ENCODE data around the gene MYG1.
"Not testable (repeated sequence)": the region's sequence is repeated elsewhere in the genome, so short reads cannot be mapped to it uniquely, and the experiment has no call there.

Gene MYG1

DNA sequence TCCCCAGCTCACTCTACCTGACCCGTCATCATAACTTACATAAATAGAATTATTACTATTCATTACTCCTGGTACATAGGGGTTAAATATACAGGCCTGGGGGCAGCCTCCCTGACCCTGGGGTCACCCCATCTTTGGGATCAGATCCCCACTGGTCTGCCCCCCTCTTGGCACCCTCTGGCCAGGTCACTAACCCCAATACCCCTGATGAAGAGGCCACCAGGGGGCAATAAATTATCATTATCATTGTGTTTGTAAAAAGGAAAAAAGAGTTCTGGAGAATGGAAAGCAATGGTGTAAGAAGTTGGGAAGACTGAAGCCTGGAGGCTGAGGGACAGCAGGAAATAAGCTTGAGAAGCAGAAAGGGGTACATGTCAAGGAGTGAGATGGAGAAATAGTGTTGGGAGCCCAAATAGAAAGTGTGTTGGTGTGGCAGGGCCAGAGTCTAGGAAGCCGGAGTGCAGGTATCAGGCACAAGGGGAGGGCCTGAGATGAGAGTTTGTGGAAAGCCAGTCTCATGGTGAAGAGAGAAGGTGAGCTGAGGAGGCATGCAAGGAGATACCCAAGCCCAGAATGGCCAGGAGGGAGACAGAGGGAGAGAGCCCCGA, 28.0 kb downstream of the MYG1 start:
- DNase-seq (ENCODE audit: low spot score) = peak; percentile 57

DNA sequence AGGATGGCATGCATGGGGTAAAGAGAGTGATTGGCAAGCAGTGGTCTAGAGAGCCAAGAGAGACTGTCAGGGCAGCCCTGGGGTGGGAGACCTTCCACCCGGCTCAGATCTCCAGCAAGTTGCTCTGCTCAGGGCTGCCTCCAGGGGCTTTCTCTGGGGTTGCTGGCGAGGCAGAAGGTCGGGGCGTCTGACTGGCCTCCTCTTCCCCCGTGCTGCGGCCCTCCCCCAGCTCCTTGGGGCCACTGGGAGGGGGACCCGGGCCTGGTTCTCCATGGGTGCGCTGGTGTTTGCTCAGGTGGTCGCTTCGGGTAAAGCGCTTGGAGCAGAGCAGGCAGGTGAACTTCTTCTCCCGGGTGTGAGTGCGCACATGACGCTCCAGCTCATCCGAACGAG, 28.5 kb downstream of the MYG1 start:
- no peak for DNase-seq (ENCODE audit: low spot score)

GRCh38 chr12:53330671-53331070, 31.2 kb downstream of the MYG1 start:
- DNase-seq (ENCODE audit: low spot score) = no peak

DNA sequence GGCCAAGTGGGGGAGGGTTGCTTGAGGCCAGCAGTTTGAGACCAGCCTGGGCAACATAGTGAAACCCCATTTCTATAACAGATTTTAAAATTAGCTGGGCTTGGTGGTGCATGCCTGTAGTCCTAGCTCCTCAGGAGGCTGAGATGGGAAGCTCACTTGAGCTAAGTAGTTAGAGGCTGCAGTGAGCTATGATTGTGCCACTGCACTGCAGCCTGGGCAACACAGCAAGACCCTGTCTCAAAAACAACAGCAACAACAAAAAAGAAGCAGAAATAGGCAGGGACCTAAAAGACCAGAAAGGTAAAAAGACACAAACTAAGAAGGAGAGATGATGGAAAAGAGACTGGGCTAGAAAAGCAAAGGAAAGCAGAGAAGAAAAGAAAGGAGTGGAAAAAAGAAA, 32.8 kb downstream of the MYG1 start:
- DNase-seq (ENCODE audit: low spot score) = not testable (repeated sequence)

DNA sequence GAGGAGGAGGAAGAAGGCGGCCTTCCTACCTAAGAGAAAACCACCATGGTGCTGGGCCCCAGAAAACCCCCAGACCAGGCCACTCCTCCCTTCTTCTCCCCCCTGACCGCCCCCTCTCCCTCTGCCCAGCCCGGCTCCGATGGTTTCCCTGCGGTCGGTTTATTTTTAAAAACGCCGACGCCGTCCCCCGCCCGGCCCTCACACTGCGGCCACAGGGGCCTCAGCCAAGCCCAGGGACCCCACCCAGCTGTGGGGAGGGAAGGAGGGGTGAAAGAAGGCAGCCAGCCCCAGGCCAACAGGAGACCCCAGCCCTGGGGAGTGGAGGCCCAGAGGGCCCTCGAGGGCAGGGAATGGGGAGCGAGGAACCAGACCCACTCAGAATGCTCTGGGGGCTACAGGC, 33.2 kb downstream of the MYG1 start:
- DNase-seq (ENCODE audit: low spot score) = no peak

- no peak for DNase-seq (ENCODE audit: low spot score)
These were observed 33.8 kb downstream of the MYG1 start for GRCh38 chr12:53333289-53333688.

DNA sequence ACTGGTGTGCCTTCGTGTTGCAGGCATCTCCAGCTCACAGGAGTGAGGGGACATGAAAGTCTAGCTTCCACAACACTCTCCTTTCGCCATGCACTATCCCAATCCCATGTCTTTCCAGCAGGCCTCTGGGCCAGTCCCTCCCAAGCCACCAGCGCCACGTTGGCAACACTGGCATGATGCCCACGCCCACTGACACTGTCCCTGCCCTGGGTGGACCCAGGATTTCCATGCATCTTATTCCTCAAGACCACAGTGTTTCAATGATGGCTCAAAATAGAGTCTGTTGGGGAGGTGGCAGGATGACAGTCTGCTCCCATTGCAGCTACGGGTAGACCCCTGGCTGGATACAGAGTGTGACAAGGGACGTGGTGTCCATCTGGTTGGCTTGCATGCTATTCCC, 34.4 kb downstream of the MYG1 start:
- DNase-seq (ENCODE audit: low spot score) = no peak

DNA sequence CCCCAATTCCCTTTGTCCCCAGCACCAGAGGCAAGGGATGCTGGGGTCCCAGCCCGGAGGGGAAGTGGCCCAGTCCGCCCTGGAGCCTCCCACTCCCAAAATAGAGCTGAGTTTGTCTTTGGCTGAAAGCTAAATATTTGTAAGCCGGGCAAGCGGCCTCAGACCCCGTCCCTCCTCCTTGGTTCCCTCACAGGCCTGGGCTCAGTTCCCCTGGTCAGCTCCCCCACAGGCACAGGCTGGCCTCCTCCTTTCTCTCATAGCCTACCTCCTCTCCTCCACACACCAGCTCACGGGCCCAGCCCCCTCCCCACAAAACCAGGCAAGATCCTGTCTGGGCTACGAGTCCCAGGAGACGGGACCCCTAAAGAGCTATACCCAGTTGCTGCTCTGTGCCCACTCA, 35.3 kb downstream of the MYG1 start:
- no peak for DNase-seq (ENCODE audit: low spot score)

- DNase-seq (ENCODE audit: low spot score) = no peak
These were observed 36.7 kb downstream of the MYG1 start, which contains the start of gene SP7 for GRCh38 chr12:53336181-53336681. SP7 (minus strand) TSS chr12:53336354; CDS start chr12:53335646, 708 bp downstream.

DNA sequence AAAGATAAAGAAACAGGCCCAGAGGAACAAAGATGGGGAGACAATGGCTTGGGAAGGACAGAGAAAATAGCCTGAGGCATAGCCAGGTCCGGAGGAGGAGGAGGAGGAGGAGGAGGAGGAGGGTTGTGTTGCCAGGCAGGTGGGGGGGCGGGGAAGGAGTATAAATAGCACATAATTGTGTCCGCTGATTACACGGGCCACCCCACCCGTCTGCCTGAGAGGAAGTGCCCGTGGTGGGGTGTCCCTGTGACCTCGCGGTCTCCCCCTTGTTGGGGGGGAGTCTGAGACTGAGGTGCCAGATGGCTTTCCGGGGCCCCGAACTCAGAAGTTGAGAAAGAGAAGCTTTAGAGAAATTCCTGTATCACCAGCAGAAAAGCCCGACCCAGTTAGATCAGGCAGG, 38.5 kb downstream of the MYG1 start:
- no peak for DNase-seq (ENCODE audit: low spot score)

GRCh38 chr12:53338916-53339315, 39.4 kb downstream of the MYG1 start:
- DNase-seq (ENCODE audit: low spot score) = no peak

GRCh38 chr12:53340398-53340797, 40.9 kb downstream of the MYG1 start:
- no peak for DNase-seq (ENCODE audit: low spot score)

DNA sequence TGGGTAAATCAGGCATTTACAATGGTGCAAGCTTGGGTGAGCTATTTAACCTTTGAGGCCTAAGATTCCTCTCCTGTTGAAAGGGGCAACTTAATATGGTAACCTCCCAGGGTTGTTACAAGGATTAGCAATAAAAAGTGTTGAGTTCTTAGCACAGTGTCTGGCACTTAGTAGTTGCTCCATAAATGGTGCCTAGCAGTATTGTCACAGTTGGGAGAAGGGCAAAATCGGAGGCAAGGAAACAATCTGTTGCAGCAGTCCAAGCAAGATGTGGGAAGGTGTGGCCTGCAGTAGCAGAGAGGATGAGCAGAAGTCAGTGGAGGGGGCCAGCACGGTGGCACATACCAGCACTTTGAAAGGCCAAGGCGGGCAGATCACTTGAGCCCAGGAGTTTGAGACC, 44.0 kb downstream of the MYG1 start:
- no peak for DNase-seq (ENCODE audit: low spot score)

DNA sequence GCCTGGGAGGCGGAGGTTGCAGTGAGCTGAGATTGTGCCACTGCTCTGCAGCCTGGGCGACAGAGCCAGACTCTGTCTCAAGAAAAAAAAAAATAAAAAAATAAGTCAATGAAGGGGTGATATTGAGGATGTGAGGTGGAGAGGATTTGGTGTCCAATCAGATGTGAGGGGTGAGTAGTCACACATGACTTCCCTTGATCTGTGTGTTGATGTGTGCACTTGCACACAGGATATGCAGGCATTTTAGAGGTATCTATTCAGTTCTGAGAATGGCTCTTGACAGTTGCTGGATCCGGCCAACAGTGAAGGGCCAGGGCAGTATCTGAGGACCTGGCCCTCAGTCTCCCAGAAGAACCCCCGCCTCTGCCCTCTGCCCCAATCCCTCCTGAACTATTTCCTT, 44.5 kb downstream of the MYG1 start:
- no peak for DNase-seq (ENCODE audit: low spot score)

DNA sequence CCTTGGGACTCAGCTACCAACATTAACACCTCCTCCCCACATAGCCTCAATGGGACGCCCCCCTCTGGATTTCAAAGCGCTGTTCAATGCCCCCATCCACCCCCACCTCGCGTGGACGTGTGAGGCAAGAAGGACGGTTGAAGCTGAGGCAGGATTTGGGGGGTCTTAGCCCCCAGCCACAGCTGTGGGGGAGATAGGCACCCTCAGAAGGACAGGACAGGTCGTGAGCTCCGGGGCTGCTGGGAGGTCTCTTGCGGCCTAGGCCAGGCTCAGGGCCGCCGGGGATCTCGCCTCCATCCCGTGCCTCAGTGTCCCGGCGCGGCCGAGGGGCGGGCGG, 45.0 kb downstream of the MYG1 start:
- no peak for DNase-seq (ENCODE audit: low spot score)

DNA sequence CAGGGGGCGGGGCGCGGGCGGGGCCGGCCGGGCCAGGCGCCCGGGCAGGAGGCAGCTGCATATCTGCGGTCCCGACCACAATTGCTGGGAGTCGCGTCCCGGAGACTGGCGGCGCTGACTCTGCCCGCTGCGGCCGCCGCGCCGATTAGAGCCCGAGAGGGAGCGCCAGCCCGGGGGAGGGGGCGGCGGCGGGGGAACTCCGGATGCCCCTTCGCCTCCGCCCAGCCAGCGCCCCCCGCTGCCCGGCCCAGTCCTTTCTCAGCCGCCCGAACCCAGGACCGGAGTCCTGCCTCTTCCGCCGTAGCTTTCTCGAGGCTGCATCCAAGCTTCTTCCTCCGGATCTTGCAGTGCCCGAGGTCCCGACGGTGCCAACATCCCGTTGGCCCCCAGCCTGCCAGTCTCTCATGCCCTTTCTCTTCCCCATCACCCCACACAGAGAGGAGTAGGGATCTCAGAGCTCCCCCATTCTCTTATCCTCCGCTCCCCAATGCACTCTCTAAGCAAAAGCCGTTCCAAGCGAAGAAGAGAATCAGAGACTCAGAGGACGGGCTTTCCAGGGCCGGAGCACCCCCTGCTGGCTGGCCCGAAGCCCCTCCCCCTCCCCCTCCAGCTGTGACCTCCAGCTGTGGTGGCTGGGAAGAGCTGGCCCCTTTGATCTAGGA, 45.5 kb downstream of the MYG1 start:
- DNase-seq (ENCODE audit: low spot score) = peak; percentile 92

GRCh38 chr12:53345486-53346188, 46.1 kb downstream of the MYG1 start:
- DNase-seq (ENCODE audit: low spot score) = no peak

- no peak for DNase-seq (ENCODE audit: low spot score)
These were observed 47.0 kb downstream of the MYG1 start for GRCh38 chr12:53346491-53346890.

DNA sequence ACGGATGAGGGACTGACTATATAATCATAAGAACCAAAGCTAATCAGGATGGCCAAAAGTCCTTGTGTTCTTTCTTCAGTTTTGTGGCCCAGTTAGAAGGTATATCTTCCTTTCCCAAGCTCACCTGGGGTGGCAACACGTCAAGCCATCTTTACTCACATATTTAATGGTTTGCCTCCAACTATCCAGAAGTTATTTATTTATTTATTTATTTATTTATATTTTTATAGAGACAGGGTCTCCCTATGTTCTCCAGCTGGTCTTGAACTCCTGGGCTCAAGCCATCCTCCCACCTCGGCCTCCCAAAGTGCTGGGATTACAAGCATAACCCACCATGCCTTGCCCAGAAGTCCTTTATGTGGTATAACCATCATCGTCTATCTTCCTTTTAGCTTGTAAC, 48.4 kb downstream of the MYG1 start:
- no peak for DNase-seq (ENCODE audit: low spot score)

DNA sequence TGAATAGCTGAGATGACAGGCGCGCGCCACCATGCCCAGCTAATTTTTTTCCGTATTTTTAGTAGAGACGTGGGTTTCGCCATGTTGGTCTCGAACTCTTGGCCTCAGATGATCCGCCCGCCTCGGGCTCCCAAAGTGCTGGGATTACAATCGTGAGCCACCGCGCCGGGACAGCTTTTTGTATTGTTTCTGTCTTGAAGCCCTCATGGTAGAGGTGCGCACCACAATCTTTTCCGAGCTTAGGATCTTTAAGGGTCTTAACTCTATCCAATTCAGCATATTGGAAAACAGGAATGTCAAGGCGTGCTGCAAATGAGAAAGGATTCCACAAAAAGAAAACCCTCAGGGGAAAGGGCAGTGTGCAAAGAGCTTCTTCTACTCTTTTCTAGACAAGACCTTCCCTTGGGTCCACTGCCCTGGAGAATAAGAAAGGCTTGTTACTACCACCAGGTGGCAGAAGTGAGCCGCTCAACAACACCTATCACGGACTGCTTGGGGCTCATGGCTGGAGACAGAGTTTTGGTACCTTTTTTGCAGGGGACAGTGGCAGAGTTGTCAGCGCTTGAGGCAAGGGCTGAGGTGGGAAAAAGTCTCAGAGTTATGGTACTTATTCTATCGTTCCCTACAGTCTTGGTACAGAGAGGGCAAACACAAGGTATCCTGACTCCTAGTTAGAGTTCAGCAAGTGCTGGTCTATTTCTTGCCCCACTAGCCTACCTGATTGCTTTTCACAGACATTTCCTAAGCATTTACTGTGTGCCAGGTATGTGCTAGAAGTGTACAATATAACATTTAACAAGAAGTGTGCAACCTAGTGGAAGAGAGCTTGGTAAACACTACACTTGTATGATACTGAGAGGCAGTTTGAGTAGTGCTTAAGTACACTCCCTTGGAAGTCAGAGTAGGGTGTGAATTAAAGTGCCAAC, 53.1 kb downstream of the MYG1 start:
- DNase-seq (ENCODE audit: low spot score) = peak; percentile 94

GRCh38 chr12:53353257-53353655, 53.8 kb downstream of the MYG1 start:
- no peak for DNase-seq (ENCODE audit: low spot score)

- no peak for DNase-seq (ENCODE audit: low spot score)
These were observed 55.6 kb downstream of the MYG1 start for GRCh38 chr12:53355121-53355520.

Data from pons (tissue), 1 donor.